ENCODE measurements around the gene DLGAP1.
"Not testable (repeated sequence)": the region's sequence is repeated elsewhere in the genome, so short reads cannot be mapped to it uniquely, and the experiment has no call there.

Gene DLGAP1

DNA sequence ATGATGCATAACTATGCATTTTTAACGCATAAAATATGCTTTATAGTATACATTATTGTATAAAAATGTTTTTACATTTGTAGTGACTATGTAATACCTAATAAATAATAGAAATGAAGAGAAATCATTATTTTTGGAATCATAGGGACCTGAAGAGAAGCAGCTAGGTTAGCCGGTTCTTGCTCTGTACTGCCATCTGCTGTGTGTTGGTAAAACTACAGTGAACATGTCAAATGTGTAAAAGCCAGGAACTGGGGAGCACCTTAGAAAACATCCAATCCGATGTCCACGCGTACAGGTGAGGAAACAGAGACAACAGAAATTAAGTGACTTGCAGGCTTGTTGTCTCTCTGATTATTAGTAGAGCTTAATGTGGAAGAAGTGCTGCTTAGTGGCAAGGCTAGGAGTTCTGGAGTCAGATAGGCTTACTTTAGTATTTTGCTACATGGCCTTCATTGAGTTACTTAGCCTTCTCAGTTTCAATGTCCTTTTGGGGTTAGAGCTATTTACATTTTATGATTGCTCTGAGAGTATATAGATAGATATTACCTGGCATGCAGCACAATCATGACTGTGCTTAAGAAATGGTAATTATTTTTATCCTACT lies 386.5 kb downstream of the DLGAP1 start:
- no peak for DNase-seq

- DNase-seq: no peak
These were observed 391.6 kb downstream of the DLGAP1 start for GRCh38 chr18:4063545-4063944.

DNA sequence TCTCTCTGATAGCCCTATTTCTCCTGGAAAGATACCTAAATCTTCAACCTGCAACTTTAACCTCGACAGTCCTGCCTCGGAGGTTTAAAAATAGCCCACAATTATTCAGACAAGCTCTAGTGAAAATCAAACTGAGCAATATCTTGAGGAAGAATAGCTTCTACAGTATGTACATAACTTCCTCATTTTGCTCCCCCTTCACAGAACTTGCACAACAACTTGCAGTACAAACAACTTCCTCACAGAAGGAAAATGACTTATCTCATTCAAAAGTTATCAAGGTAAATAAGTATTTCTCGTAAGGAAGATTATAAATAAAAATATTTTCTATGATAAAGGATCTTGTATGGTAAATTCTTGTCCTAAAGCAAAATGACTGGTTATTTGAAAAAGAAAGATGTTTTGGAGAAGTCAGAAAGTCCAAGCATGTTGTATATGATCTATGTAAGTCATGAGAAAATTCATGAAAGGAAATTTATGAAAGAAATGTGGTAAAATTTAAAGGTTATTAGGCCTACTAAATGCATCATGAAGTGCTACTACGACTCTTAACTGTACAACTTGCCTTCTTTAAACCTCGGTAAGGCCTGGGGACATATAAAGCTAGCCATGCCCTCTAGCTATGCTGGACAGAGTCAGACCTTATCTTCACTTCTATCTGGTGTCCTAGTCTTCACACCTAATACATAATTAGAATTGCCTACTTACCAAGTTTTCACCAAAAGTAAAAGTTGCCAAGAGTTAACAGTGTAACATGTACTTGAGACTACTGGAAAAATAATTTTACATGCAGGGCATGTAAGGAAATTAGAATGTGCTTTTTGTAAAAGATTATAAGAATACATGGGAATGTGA lies 394.5 kb downstream of the DLGAP1 start:
- no peak for DNase-seq

DNA sequence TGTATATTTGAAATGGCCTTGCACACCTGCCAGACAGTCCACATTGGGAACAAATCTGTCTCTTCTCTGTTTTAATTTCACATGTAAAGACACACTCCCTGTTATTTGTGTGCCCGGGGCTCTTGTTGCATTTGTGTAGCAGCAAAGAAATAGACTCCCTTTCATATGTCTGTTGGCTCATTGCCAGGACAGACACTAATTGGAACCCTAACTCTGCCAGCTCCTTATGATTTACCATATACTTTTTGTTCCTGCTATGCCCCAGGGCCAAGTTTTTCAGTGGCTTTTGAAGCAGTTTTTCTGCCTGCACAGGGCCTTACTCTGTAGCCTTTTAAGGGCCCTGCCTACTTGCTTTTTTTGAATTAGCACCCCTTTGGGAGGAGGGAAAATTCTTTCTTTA lies 396.9 kb downstream of the DLGAP1 start:
- DNase-seq: no peak

GRCh38 chr18:4040391-4041092 lies 414.6 kb downstream of the DLGAP1 start:
- DNase-seq: no peak

DNA sequence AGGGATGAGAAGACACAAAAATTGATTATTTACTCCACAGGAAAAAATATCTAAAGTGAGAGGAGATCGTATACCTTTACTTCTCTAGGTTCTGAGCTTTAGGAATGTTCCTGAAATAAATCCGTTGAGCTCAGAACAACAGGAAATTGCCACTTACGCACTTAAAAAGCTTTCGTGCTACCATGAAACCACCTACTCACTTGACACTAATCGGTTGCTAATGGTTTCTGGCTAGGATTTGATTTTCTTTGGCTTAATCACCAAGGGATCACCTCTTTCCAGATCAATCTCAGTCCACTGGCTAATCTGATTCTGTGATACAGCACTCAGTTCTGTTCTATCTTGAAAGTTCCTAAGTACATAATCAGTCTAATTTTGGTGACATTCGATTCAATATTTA lies 419.6 kb downstream of the DLGAP1 start:
- no peak for DNase-seq

DNA sequence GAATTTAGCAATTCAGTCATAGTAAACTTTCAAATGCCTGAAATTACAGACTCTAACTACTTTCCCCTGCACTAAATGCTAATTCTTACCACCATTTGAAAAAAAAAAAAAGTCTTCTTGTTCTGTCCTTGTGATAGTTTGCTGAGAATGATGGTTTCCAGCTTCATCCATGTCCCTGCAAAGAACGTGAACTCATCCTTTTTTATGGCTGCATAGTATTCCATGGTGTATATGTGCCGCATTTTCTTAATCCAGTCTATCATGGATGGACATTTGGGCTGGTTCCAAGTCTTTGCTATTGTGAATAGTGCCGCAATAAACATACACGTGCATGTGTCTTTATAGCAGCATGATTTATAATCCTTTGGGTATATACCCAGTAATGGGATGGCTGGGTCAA lies 420.3 kb downstream of the DLGAP1 start:
- not testable (repeated sequence) for DNase-seq

DNA sequence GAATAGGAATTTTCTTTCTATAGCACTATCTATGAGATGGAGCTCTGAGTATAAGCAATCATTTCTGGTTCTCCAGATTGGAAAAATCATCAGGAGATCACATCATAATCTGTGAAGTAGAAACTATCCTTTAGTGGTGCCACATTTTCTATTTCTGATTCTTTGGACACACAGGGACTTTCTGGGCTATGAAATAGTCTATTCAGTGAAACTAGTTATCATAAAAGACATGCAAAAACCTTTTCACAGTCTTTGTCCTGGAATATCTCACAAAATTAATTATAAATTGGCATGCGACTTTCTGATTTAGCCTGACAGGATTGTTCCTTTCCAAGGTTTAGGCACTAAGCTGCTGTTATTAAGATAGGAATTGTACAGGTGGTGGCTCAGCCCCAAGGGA lies 428.6 kb downstream of the DLGAP1 start:
- DNase-seq: no peak

DNA sequence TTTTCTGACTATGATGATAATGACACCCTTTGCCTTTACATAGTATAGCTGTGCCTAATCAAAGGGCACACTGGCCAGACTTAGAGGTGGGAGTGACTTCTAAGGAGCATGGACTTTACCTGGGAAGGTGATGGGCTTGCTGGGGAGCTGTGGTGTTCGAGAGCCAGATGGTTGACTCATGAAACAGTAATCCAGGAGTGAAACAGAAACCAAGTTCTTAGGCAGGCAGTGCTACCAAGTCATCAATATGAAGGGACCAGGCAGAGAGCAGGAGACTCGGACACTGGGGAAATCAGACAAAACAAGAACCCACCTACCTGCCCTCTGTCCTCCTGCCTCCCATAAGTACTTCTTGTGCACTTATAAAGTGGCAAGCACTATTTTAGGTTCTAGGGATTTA lies 430.4 kb downstream of the DLGAP1 start:
- DNase-seq: no peak

DNA sequence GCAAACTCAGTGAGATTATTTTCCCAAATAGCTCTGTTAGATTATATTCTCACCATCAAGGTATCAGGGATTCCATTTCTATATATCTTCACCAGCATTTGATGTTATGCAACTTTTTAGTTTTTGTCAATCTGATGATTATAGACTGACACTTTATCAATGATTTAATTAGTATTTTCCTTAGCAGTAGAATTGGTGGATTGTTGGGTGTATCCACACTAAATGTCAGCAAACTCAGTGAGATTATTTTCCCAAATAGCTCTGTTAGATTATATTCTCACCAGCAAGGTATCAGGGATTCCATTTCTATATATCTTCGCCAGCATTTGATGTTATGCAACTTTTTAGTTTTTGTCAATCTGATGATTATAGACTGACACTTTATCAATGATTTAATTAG lies 432.4 kb downstream of the DLGAP1 start:
- DNase-seq: not testable (repeated sequence)

DNA sequence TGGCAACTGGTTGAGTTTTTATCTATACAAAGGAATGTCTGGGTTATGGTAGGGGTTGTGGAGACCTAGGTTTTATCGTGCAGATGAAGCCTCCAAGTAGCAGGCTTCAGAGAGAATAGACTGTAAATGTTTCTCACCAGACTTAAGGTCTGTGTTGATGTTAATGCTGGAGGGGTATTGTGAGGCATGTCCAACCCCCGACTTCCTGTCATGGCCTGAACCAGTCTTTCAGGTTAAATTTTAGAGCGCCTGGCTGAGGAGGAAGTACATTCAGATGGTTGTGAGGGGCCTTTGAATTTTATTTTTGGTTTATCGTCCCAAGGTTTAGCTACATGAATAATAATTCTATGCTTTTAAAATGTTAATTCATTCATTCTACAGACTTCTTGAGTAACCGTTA lies 435.1 kb downstream of the DLGAP1 start:
- DNase-seq: no peak

GRCh38 chr18:4017480-4017879 lies 437.6 kb downstream of the DLGAP1 start:
- no peak for DNase-seq

DNA sequence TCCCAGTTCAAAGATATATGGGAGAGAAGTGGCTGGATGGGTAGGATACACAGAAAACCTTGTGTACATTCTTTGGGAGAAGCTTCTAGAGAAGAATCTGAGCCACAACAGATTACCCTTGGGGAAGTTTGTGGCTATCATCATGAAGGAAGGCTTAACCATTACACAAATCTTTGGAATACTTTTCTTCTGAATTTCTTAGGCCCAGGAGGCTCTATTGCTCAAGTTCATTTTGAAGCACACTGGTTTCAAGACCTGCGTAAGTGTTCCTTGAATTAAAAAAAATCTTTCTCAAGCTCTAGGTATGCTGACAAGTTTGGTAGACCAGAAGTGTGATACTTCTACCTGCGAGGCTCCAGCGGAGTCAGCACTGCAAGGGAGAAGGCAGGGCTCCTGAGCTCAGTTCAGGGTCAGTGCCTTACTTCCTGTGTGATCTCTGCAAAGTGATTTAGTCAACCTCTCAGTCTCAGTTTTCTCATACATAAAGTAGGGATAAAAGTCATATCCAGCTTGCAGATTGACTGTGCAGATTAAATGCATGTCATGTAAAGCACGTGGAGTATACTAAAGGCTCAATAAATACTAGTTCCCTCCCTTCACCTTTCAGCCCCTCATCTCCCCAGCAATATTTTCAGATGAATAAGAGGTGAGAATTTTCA lies 438.6 kb downstream of the DLGAP1 start:
- DNase-seq: no peak

DNA sequence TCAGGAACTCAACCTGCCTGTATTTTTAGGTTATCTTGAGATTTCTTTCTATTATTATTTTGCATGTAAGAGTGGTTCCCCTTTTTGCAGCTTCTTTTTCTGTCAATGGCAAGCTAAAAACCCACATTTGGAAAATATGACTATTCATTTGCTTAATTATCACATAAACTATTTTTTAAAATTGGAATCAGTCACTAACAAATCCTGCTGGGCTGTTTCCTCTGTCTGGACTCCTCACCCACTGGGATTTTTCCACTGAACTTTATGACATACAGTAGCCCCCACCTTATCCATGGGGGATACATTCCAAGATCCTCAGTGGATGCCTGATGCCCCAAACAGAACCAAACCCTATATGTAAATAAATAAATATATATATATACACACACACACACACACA lies 447.3 kb downstream of the DLGAP1 start:
- DNase-seq: no peak

DNA sequence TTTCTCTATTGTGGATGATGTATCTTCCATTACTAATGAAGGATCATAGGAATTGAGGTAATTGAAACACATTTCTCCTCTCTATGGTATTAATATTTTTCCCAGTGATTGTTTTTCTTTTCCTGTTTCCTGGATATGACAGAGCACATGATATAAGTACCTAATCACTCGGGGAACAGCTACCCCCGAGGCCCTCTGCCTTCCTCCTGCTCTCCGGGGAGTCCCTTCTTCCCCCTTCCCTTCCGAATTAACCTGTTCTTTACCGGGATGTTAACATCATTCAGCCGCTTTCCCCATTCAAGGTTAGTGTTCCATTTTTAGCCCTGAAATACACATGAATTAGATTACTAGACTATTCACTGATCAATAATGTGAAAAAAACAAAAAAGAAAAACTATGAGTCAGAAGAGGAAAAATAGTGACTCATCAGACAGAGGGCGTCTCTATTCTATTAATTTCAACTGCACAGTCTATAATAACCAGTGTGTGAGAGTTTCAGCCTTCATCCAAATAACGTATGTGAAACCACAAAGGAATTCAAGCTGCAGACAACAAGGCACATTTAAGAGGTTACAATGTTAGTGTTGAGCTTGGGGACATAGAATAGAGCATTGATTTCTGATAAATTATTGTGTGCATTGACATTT lies 450.8 kb downstream of the DLGAP1 start:
- DNase-seq: no peak

- DNase-seq: no peak
These were observed 456.3 kb downstream of the DLGAP1 start for GRCh38 chr18:3998698-3999333.

- no peak for DNase-seq
These were observed 459.5 kb downstream of the DLGAP1 start for GRCh38 chr18:3995476-3996102.

DNA sequence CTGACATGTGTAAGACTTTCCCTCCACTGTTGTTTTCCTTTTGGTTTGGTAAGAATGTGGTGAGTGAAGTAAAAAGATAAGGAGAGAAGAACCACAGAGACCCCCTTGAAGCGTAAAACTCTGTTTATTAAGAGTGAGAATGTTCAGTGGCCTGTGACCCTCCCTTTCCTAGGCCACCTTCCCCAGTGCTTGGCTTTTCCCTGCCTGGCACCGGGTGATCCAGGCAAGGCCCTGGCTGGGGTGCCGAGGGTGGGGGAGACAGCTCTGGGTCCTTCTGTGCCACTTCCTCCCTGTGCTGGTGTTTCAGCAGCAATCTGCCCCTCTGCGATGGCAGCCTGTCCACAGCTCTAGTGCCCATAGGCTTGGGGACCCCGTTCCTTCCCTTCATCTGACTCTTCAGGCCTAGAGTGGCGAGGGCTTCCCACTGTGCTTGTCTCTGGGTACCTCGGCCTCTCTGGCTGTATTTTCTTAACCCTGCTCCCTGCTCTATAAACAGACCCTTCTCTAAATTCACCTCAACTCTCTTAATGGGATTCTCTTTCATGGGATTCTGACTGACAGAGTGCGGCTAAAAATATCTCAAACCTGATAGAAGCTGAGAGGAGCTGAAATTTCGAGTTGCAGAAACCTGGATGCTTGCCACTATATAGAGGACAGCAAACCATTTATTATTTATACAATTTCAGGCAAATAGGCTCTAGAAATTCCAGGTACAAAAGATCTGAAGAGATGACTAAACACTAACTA lies 461.0 kb downstream of the DLGAP1 start:
- no peak for DNase-seq

GRCh38 chr18:3985664-3986063 lies 469.4 kb downstream of the DLGAP1 start:
- DNase-seq: no peak

- no peak for DNase-seq
These were observed 470.1 kb downstream of the DLGAP1 start for GRCh38 chr18:3985020-3985419.

- DNase-seq: no peak
These were observed 470.8 kb downstream of the DLGAP1 start for GRCh38 chr18:3984163-3984757.
